ENCODE data around the gene THAP5.

Gene THAP5

GRCh38 chr7:108569381-108570145 lies at the start of gene THAP5, which contains the start of gene DNAJB9:
Gene THAP5, minus strand, starts transcription at chr7:108569706. Its CDS starts 137 bp downstream, at chr7:108569569.
Gene DNAJB9, plus strand, starts transcription at chr7:108569874. Its CDS starts 1,853 bp downstream, at chr7:108571727.
- DNase-seq: peak; percentile 99

GRCh38 chr7:108618056-108618455 lies 48.5 kb upstream of the THAP5 start:
- DNase-seq: no peak

- DNase-seq: no peak
Measured at GRCh38 chr7:108614896-108615295, 45.4 kb upstream of the THAP5 start.

GRCh38 chr7:108613949-108614381 lies 44.5 kb upstream of the THAP5 start:
- no peak for DNase-seq

- peak; percentile 28 for DNase-seq
Measured at GRCh38 chr7:108613147-108613948, 43.8 kb upstream of the THAP5 start.

GRCh38 chr7:108611268-108611667 lies 41.8 kb upstream of the THAP5 start:
- no peak for DNase-seq

GRCh38 chr7:108609643-108610042 lies 40.1 kb upstream of the THAP5 start:
- no peak for DNase-seq

- DNase-seq: no peak
Measured at GRCh38 chr7:108605559-108606201, 36.2 kb upstream of the THAP5 start.

- no peak for DNase-seq
Measured at GRCh38 chr7:108604307-108605077, 35.0 kb upstream of the THAP5 start.

GRCh38 chr7:108603656-108604306 lies 34.3 kb upstream of the THAP5 start:
- no peak for DNase-seq

GRCh38 chr7:108600399-108600798 lies 30.9 kb upstream of the THAP5 start:
- no peak for DNase-seq

- no peak for DNase-seq
Measured at GRCh38 chr7:108598914-108599580, 29.5 kb upstream of the THAP5 start.

- DNase-seq: no peak
Measured at GRCh38 chr7:108598153-108598552, 28.6 kb upstream of the THAP5 start.

- no peak for DNase-seq
Measured at GRCh38 chr7:108596560-108596959, 27.1 kb upstream of the THAP5 start.

- DNase-seq: no peak
Measured at GRCh38 chr7:108592646-108593201, 23.2 kb upstream of the THAP5 start.

GRCh38 chr7:108590606-108591005 lies 21.1 kb upstream of the THAP5 start:
- no peak for DNase-seq

GRCh38 chr7:108589874-108590273 lies 20.4 kb upstream of the THAP5 start:
- no peak for DNase-seq

GRCh38 chr7:108589199-108589598 lies 19.7 kb upstream of the THAP5 start:
- no peak for DNase-seq

- no peak for DNase-seq
Measured at GRCh38 chr7:108586274-108586710, 16.8 kb upstream of the THAP5 start.

GRCh38 chr7:108585843-108586242 lies 16.3 kb upstream of the THAP5 start:
- no peak for DNase-seq

GRCh38 chr7:108584211-108584610 lies 14.7 kb upstream of the THAP5 start:
- DNase-seq: no peak

Measured in MV-4-11 (cell line).